HG02870 (cell line): ENCODE results near the gene NAA80.
"Not testable (repeated sequence)": the region's sequence is repeated elsewhere in the genome, so short reads cannot be mapped to it uniquely, and the experiment has no call there.

Experiments
- ATAC-seq: cut with Tn5 transposase; IDR thresholded peaks from one replicate; pipeline ENCODE4 v1.9.1; 2021; ENCODE audit warnings: mild to moderate bottlenecking, moderate library complexity; ENCODE audit not compliant: unreplicated experiment

NAA80 gene

GRCh38 chr3:50292159-50293078 is 6.8 kb downstream of the NAA80 start, which contains the start of gene IFRD2:
Gene IFRD2, minus strand, starts transcription at chr3:50292429. Its CDS starts 155 bp downstream, at chr3:50292274.
- peak; percentile 95 for ATAC-seq

GRCh38 chr3:50290161-50290641 is 9.0 kb downstream of the NAA80 start:
- no peak for ATAC-seq

- ATAC-seq: no peak
These were observed 10.1 kb downstream of the NAA80 start for GRCh38 chr3:50289130-50289529.

GRCh38 chr3:50288387-50289007 is 10.7 kb downstream of the NAA80 start:
- ATAC-seq: no peak

GRCh38 chr3:50287262-50287661 is 11.9 kb downstream of the NAA80 start:
- no peak for ATAC-seq

GRCh38 chr3:50286322-50287227 is 12.6 kb downstream of the NAA80 start:
- no peak for ATAC-seq

GRCh38 chr3:50284121-50284520 is 15.1 kb downstream of the NAA80 start:
- ATAC-seq: not testable (repeated sequence)

- no peak for ATAC-seq
These were observed 19.8 kb downstream of the NAA80 start for GRCh38 chr3:50279255-50280016.

- no peak for ATAC-seq
These were observed 20.4 kb downstream of the NAA80 start, which contains the start of gene LSMEM2 for GRCh38 chr3:50278880-50279224. Gene LSMEM2, plus strand, starts transcription at chr3:50279087. Its CDS starts 27 bp downstream, at chr3:50279114.

GRCh38 chr3:50278123-50278879 is 20.9 kb downstream of the NAA80 start:
- no peak for ATAC-seq

- ATAC-seq: no peak
These were observed 22.5 kb downstream of the NAA80 start for GRCh38 chr3:50276762-50277101.

- ATAC-seq: no peak
These were observed 23.0 kb downstream of the NAA80 start for GRCh38 chr3:50275996-50276761.

- ATAC-seq: no peak
These were observed 23.8 kb downstream of the NAA80 start for GRCh38 chr3:50275141-50275995.

GRCh38 chr3:50274371-50275104 is 24.7 kb downstream of the NAA80 start:
- ATAC-seq: no peak

GRCh38 chr3:50273689-50274065 is 25.5 kb downstream of the NAA80 start:
- ATAC-seq: no peak

GRCh38 chr3:50272911-50273688 is 26.1 kb downstream of the NAA80 start:
- ATAC-seq: peak; percentile 78
